Measurements from ENCODE around the gene PTPN11.
"Not testable (repeated sequence)": the region's sequence is repeated elsewhere in the genome, so short reads cannot be mapped to it uniquely, and the experiment has no call there.

The PTPN11 gene

GRCh38 chr12:112514926-112515642 lies 96.3 kb downstream of the PTPN11 start:
- no peak for DNase-seq (ENCODE audit: low read depth in 2 of 2)

- DNase-seq (ENCODE audit: low read depth in 2 of 2): no peak
These were observed 97.1 kb downstream of the PTPN11 start for GRCh38 chr12:112515868-112516267.

GRCh38 chr12:112517730-112518364 lies 99.1 kb downstream of the PTPN11 start:
- DNase-seq (ENCODE audit: low read depth in 2 of 2): no peak

DNA sequence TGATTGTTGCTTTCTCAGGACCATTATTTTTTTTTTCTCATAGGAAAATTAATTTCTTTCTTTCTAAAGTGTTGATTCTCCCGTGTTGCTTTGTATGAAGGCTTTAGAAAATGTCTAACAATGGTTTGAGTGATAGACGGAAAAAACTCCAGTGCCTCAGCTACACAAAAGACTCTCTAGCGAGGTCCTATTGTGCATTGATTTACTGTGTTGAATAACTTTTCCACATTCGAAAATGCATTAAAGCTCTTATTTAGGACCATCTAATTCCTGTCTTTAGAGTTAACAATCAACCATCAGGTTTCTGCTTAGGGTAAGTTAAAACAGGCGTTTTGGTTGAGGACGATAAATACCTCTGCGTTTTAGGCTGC lies 99.6 kb downstream of the PTPN11 start:
- DNase-seq (ENCODE audit: low read depth in 2 of 2): no peak

GRCh38 chr12:112519841-112520340 lies 101.1 kb downstream of the PTPN11 start:
- DNase-seq (ENCODE audit: low read depth in 2 of 2): not testable (repeated sequence)

GRCh38 chr12:112523856-112524255 lies 105.1 kb downstream of the PTPN11 start:
- DNase-seq (ENCODE audit: low read depth in 2 of 2): no peak

DNA sequence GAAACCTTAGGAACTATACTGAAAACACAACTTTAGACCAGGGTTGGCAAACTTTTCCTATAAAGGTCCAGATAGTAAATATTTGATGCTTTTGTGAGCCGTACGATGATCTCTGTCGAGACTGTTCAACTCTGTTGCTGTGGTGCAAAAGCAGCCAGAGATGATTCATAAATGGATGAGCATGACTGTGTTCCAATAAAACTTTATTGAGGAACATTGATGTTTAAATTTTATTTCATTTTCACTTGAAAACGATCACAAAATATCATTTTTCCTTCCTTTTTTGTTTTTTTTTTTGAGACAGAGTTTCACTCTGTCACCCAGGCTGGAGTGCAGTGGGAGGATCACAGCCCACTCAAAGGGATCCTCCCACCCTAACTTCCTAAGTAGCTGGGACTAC lies 105.5 kb downstream of the PTPN11 start:
- no peak for DNase-seq (ENCODE audit: low read depth in 2 of 2)

DNA sequence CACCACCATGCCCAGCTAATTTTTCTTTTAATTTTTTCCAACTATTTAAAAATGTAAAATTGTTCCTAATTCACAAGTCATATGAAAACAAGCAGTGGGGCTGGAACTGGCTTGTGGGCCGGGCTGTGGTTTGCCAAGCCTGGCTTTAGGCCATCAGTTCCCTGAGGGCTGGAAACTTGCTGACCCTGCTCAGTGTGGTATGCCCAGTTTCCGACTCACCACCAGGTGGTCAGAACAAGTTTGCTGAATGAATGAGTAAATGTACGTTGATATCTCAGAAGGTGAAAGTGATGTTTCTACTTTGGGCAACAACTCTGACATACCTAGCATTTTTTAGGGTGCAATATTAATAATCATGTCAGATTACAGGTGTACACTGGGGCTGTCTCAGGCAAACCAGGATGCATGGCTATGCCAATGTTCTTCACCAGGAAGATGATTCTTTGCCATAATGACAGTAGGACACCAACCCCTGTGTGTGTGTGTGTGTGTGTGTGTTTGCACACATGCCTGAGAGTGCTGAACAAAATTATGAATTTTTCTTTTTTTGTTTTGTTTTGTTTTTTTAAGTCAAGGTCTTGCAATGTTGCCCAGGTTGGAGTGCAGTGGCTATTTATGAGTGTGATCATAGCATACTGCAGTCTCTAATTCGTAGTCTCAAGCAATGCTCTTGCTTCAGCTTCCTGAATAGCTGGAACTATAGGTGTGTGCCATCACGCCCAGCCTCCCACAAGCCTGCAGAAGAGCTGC lies 106.1 kb downstream of the PTPN11 start:
- DNase-seq (ENCODE audit: low read depth in 2 of 2): no peak

DNA sequence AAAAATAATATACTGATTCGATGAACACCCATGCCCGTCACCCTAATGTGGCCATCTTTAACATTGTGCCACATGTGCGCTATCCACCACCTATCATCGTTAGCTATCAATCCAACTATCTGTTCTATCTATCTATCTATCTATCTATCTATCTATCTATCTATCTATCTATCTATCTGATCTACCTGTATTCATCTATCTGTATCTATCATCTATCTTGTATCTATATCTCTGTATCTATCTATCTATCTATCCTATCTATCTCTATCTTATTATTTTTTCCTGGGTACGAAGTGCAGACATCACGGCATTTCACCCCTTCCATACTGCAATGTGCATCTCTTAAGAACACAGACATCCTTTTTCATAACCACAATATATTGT lies 106.7 kb downstream of the PTPN11 start:
- DNase-seq (ENCODE audit: low read depth in 2 of 2): no peak

- DNase-seq (ENCODE audit: low read depth in 2 of 2): no peak
These were observed 108.3 kb downstream of the PTPN11 start for GRCh38 chr12:112527082-112527481.

DNA sequence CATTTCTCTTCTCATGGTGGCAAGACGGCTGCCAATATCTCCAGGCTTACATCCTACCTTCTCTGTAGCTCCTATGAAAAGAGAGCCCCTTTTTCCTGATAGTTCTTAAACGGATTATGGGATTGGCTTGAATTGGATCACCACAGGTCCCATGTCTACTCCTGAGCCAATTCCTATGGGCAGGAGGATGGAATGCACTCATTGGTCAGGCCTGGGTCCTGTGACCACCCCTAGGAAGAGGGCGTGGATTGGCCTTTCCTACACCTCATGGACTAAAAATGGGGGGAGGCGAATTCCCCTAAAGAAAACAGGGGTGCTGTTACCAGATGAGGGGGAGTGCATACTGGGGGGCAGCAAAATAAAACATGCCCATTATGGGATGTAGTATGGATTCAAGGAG lies 108.8 kb downstream of the PTPN11 start:
- DNase-seq (ENCODE audit: low read depth in 2 of 2): no peak

GRCh38 chr12:112528521-112528920 lies 109.8 kb downstream of the PTPN11 start:
- DNase-seq (ENCODE audit: low read depth in 2 of 2): no peak

DNA sequence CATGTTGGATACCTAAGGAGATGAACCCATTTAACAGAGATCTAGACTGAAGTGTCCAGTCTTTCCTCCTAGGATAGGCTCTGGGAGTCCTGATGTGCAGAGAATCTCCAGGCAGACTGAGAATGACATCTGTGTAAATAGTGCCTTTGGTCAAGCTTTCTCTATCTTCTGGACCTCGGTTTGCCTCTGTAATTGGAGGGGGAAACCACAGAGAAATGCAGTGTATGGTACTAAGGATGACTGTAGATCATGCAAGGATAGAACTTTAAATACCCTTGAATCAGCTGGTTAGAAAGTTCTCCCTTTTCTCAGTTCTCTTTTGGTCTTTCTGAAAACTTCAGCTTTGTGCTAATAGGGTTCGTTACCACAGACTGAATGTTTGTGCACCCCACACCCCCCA lies 112.2 kb downstream of the PTPN11 start:
- no peak for DNase-seq (ENCODE audit: low read depth in 2 of 2)

- no peak for DNase-seq (ENCODE audit: low read depth in 2 of 2)
These were observed 113.4 kb downstream of the PTPN11 start for GRCh38 chr12:112532106-112532505.

DNA sequence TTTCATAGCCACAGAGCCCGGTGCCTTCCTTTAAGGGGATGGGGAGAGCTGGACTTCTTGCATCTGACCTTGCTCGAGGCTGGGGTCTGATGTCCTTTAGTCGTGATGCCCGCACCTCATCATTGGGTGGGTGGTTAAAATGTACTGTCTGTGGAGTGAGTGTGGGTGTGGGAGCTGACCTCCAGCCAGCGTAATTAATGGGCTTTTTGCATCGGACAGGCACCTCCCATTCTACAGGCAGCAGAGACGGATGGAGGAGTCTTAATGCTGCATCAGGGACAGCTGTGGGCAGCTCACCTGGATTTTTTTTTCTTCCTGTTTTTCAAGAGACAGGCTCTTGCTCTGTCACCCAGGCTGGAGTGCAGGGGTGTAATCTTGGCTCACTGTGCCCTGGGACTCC lies 114.8 kb downstream of the PTPN11 start:
- no peak for DNase-seq (ENCODE audit: low read depth in 2 of 2)

DNA sequence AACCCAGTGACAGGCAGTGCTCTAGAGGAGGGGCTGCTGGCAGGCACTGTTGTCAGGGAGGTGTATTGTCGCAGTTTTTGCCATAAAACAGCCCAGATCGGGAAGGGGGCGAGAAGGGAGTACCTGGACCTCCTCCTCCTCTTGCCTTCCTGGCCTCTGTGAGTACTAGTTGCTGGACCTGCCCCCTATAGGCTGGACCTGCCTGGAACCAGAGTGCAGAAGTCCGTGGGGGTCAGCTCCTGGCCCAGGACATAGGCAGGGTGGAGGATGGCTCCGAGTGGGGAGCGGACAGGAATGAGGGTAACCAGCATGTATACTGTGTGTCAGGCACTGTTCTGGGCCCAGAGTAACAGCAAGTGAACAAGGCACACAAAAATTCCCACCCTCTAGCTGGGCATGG lies 116.3 kb downstream of the PTPN11 start:
- DNase-seq (ENCODE audit: low read depth in 2 of 2): no peak

GRCh38 chr12:112535637-112536366 lies 117.1 kb downstream of the PTPN11 start:
- no peak for DNase-seq (ENCODE audit: low read depth in 2 of 2)

- DNase-seq (ENCODE audit: low read depth in 2 of 2): no peak
These were observed 117.6 kb downstream of the PTPN11 start for GRCh38 chr12:112536367-112536730.

DNA sequence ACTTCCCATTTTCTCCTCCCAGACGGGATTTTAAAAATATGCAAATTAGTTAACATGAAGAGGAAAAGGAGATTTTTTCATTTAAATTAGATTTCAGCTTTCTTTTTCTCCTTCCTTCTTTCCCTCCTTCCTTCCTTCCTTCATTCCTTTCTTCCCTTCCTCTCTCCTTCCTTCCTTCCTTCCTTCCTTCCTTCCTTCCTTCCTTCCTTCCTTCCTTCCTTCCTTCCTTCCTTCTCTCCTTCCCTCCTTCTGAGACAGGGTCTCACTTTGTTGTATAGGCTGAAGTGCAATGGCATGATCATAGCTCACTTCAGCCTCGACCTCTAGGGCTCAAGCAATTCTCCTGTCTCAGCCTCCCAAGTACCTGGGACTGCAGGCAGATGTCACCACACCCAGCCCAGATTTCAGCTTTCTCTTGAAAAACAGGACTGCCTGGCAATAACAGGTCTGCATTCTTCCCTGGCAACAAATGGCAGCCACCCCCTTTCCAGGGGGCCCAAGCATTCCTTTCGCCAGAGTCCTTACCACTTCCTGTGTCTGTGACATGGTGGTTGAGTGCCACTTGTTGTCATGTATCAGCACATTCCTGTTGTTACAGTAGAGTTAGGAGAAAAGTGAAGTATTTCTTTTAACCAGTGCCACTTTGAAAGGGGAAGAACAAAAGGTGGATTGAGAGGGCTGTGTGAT lies 119.1 kb downstream of the PTPN11 start:
- no peak for DNase-seq (ENCODE audit: low read depth in 2 of 2)

DNA sequence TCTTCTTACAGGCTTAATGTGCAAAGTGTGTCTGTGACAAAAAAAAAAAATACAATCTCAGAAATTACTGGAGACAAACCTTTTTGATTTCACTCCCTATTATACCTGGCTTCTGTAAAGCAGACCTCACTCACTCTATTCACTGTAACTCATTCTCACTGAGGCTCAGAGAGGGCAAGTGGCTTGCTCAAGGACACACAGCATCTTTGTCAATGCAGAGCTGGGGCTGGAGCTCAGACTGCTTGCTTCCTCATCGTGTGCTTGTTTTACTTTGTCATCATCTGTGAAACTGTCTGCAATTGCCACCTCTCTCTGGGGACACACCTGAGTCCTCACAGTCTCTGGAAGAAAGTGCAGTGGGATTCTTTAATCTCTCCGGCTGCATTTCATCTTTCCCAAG lies 120.0 kb downstream of the PTPN11 start:
- no peak for DNase-seq (ENCODE audit: low read depth in 2 of 2)

DNA sequence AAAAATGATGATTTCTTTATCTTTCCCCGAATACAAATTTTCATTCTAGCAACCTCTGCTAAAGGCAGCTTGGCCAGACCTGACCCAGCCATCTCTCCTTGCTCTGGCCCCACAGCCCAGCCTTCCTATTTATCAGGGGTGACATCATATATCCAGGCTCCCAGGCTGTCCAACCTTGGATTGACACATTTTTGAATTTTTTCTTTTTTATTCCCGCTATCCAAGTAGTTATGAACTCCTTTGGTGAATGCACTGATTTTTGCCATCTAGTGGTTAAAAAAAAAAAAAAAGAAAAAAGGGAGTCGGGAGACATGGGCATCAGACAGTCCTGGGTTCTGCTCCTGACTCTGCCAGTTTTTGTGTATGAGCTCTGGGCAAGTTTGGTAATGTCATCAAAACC lies 120.5 kb downstream of the PTPN11 start:
- no peak for DNase-seq (ENCODE audit: low read depth in 2 of 2)

- no peak for DNase-seq (ENCODE audit: low read depth in 2 of 2)
These were observed 121.3 kb downstream of the PTPN11 start for GRCh38 chr12:112540021-112540420.

Data from stimulated activated CD4-positive, alpha-beta T cell treated with anti-CD3 and anti-CD28 coated beads, Interleukin-12 subunit alpha, Interleukin-12 subunit beta, amount 100 ng/mL, for 24 hours (primary cell).